Skin epidermis (tissue), 12 donors: ENCODE data around the gene TANC1.

ENCODE experiments used
- H3K27ac ChIP-seq, 21 experiments: fragments of 200-600 bp; sonication (generic) in 11 of 21; one replicate each; pipeline ENCODE4 v1.5.0; 2020; ENCODE audit warnings: mild to moderate bottlenecking in 3 of 21, inconsistent platforms in 2 of 21, moderate library complexity in 2 of 21
- H3K4me3 ChIP-seq, 7 experiments: fragments of 200-600 bp; sonication (generic) in 2 of 7; one replicate each; pipeline ENCODE4 v1.5.0; 2020; ENCODE audit warnings: inconsistent platforms in 2 of 7, mild to moderate bottlenecking in 2 of 7, moderate library complexity in 1 of 7

Gene TANC1

GRCh38 chr2:159252905-159253304, 284.5 kb downstream of the TANC1 start:
- Histone ChIP-seq H3K27ac (no peak overlapping the region), H3K4me3 (no peak overlapping the region)

DNA sequence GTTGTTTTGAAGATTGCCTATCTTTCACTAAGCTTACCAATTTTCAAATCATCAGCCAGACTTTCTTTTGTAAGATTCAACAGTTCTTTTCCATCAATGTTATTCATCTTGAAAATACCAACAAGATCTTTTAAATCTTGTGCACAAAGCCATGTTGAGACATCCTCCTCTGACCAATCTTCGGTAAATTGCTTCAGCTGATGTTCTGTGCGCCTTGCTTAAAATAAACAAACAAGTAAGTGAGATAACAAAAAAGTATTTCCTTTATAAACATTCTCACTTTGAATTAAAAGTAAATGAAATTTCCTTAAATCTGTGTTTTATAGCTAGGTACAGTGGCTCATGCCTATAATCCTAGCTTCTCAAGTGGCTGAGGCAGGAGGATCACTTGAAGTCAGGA, 287.7 kb downstream of the TANC1 start:
- H3K27ac ChIP-seq = no peak overlapping the region

DNA sequence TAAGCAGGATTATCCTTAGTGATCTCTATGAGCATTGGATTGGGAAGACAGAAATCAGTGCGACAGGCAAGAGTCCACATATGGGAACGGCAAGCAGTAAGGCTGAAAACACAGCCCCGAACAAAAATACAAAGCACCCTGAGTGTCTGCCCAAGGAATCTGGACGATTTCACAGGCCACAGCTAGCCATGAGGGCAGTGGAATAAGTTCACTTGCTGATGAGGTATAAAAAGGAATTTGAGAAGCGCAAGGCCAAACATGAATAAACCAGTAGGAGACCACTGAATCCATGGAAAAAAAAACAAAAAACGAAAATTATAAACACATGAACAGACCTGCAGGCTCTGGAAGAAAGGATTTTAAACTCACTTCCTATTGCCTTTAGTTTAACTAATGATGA, 293.8 kb downstream of the TANC1 start:
- Histone ChIP-seq H3K27ac (peak overlapping the region in 1 of 21 experiments; percentile 18), H3K4me3 (no peak overlapping the region)

More for the DNA sequence above, 287.7 kb downstream of the TANC1 start:
- H3K4me3 ChIP-seq = no peak overlapping the region

GRCh38 chr2:159262904-159263303, 294.5 kb downstream of the TANC1 start:
- Histone ChIP-seq H3K27ac (no peak overlapping the region), H3K4me3 (no peak overlapping the region)

DNA sequence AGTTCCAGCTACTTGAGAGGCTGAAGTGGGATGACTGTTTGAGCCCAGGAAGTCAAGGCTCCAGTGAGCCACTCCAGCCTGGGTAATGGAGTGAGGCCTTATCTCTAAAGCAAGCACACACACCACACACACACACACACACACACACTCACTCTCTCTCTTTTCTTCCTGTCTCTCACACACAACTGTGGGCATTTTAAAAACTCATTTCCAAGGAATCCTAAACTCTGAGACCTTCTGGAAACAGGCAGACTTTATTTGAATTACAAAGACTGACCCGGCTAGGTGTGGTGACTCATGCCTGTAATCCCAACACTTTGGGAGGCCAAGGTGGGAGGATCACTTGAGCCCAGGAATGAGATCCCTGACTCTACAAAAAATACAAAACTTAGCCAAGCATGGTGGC, 296.7 kb downstream of the TANC1 start:
- Histone ChIP-seq H3K4me3 (no peak overlapping the region), H3K27ac (no peak overlapping the region)

GRCh38 chr2:159266554-159266953, 298.1 kb downstream of the TANC1 start:
- H3K4me3 ChIP-seq = no peak overlapping the region
- H3K27ac ChIP-seq = no peak overlapping the region

- Histone ChIP-seq H3K4me3 (no peak overlapping the region), H3K27ac (no peak overlapping the region)
Measured at GRCh38 chr2:159267921-159268320, 299.5 kb downstream of the TANC1 start.

DNA sequence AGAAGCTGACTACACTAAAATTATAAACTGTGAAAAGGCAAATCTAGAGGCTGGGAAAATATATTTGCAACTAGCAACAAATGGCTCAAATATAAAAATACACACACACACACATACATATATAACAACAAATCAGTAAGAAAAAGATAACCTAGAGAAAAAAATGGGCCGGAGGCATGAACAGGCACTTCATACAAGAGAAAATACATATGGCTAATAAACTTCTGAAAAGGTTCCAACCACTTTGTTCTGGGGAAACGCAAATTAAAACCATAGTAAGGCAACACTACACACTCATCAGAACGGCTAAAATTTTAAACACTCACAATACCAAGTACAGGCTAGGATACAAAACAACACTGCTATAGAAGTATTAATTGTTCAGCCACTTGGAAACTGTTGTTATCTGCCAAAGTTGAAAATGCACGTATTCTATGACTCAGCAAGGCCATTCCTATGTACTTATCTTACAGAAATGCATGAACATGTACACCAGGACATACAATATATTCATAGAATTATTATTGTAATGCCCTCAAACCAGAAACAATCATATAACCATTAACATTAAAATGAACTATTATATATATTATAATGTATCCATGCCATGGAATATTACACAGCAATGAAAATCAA, 302.4 kb downstream of the TANC1 start:
- Histone ChIP-seq H3K4me3 (no peak overlapping the region), H3K27ac (no peak overlapping the region)

GRCh38 chr2:159272156-159272555, 303.7 kb downstream of the TANC1 start:
- no peak overlapping the region for H3K27ac ChIP-seq
- H3K4me3 ChIP-seq = no peak overlapping the region

GRCh38 chr2:159275111-159275510, 306.7 kb downstream of the TANC1 start:
- H3K4me3 ChIP-seq = no peak overlapping the region
- no peak overlapping the region for H3K27ac ChIP-seq

GRCh38 chr2:159279700-159280099, 311.3 kb downstream of the TANC1 start:
- Histone ChIP-seq H3K27ac (no peak overlapping the region), H3K4me3 (no peak overlapping the region)

- Histone ChIP-seq H3K27ac (no peak overlapping the region), H3K4me3 (no peak overlapping the region)
Measured at GRCh38 chr2:159281002-159281401, 312.6 kb downstream of the TANC1 start.
